Measurements from ENCODE around the gene RGCC.

Gene RGCC

GRCh38 chr13:41459432-41460073, 2.2 kb downstream of the RGCC start:
- peak; percentile 4 for DNase-seq (ENCODE audit: extremely low spot score)
- CTCF ChIA-PET = interaction anchor here (1.0 to 3.8 kb wide), 14 partner anchors 9 to 193 kb away, joined by 3 to 35 read pairs (median 4); no protein-coding TSS in a partner anchor
- POLR2A ChIA-PET = interaction anchor here (0.6 kb wide), 1 partner anchor 40 kb away, joined by 3 read pairs; no protein-coding TSS in a partner anchor
- TF ChIP-seq, protein P1, sequence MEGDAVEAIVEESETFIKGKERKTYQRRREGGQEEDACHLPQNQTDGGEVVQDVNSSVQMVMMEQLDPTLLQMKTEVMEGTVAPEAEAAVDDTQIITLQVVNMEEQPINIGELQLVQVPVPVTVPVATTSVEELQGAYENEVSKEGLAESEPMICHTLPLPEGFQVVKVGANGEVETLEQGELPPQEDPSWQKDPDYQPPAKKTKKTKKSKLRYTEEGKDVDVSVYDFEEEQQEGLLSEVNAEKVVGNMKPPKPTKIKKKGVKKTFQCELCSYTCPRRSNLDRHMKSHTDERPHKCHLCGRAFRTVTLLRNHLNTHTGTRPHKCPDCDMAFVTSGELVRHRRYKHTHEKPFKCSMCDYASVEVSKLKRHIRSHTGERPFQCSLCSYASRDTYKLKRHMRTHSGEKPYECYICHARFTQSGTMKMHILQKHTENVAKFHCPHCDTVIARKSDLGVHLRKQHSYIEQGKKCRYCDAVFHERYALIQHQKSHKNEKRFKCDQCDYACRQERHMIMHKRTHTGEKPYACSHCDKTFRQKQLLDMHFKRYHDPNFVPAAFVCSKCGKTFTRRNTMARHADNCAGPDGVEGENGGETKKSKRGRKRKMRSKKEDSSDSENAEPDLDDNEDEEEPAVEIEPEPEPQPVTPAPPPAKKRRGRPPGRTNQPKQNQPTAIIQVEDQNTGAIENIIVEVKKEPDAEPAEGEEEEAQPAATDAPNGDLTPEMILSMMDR (IDR thresholded peaks at IDR 0.05; ENCODE audit: control extremely low read depth, extremely low read depth, low read depth, missing control alignments) = no peak

DNA sequence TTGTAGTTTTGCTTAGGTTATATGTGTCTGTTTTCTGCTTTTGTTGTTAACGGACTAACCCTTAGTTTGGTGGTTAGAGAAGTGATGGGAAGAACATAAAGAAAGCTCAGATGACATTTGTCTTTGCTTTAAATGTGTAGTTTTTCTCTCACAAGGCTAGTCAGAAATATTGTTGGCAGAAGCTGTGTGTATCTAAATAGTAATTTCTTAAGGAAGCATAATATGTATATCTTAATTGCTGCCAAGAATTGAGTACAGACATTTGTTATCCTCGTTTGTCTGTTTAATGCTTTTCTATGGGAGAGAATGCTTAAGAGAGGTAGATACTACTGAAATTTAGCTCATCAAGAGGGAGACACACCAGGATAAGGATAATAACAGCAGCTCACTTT, 2.7 kb downstream of the RGCC start:
- ChIA-PET POLR2A (interaction anchor here (0.6 kb wide), 1 partner anchor 39 kb away, joined by 3 read pairs; no protein-coding TSS in a partner anchor), CTCF (interaction anchor here (1.0 to 3.8 kb wide), 12 partner anchors 9 to 193 kb away, joined by 3 to 35 read pairs (median 4); no protein-coding TSS in a partner anchor)
- TF ChIP-seq, protein P1 (IDR thresholded peaks at IDR 0.05; ENCODE audit: control extremely low read depth, extremely low read depth, low read depth, missing control alignments) = no peak
- DNase-seq (ENCODE audit: extremely low spot score) = no peak

DNA sequence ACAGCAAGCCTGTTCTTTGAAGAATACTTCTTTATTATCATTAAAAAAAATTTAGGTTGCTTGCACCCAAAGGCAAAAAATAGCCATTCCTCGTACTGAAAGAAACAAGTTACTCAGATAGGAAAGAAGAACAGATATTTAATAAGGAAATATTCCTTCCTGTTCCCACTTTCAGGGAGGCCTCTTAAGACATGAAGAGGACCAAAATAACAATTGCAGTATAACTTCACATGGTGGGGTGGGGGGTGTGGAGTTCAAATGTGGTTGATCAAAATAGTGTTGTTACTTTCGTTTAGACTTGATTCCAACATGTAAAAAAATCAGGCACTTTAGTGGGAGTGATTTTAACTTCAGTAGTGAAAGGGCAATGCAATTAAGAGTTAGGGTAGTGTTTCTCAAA, 3.6 kb downstream of the RGCC start:
- CTCF ChIA-PET = interaction anchor here (1.9 to 3.8 kb wide), 3 partner anchors 8 to 99 kb away, joined by 6 to 35 read pairs (median 6); no protein-coding TSS in a partner anchor

GRCh38 chr13:41461527-41462139, 4.3 kb downstream of the RGCC start:
- CTCF ChIA-PET = no interaction called here
- DNase-seq (ENCODE audit: extremely low spot score) = no peak
- TF ChIP-seq, protein P1 (IDR thresholded peaks at IDR 0.05; ENCODE audit: control extremely low read depth, extremely low read depth, low read depth, missing control alignments) = no peak
- POLR2A ChIA-PET = no interaction called here

More for the DNA sequence above, 3.6 kb downstream of the RGCC start:
- no peak for DNase-seq (ENCODE audit: extremely low spot score)
- POLR2A ChIA-PET = no interaction called here
- TF ChIP-seq, protein P1 (IDR thresholded peaks at IDR 0.05; ENCODE audit: control extremely low read depth, extremely low read depth, low read depth, missing control alignments) = no peak

- POLR2A ChIA-PET = no interaction called here
- CTCF ChIA-PET = interaction anchor here (1.0 kb wide), 1 partner anchor 190 kb away, joined by 3 read pairs; no protein-coding TSS in a partner anchor
- DNase-seq (ENCODE audit: extremely low spot score) = no peak
- TF ChIP-seq, protein P1 (IDR thresholded peaks at IDR 0.05; ENCODE audit: control extremely low read depth, extremely low read depth, low read depth, missing control alignments) = no peak
These were observed 5.1 kb downstream of the RGCC start for GRCh38 chr13:41462427-41462826.

- TF ChIP-seq, protein P1 (IDR thresholded peaks at IDR 0.05; ENCODE audit: control extremely low read depth, extremely low read depth, low read depth, missing control alignments) = no peak
- CTCF ChIA-PET = interaction anchor here (1.2 kb wide), 1 partner anchor 204 kb away, joined by 4 read pairs; no protein-coding TSS in a partner anchor
- POLR2A ChIA-PET = interaction anchor here (0.6 to 1.2 kb wide), 2 partner anchors 149 to 384 kb away, joined by 3 to 4 read pairs; no protein-coding TSS in a partner anchor
- DNase-seq (ENCODE audit: extremely low spot score) = peak; percentile 73
These were observed 6.7 kb downstream of the RGCC start for GRCh38 chr13:41463838-41464602.
